K562 (cell line): ENCODE measurements around the gene RACGAP1. TPM values are rescaled to one million over a fixed set of nuclear protein-coding genes. Genes with fewer than 3 reads are reported as not detected.

Experiments
- ADNP ChIP-seq: fragments of 200-800 bp; sonication (Bioruptor generic); IDR thresholded peaks from 2 replicates; pipeline ENCODE4 v1.6.1; 2016; ENCODE audit warnings: missing genetic modification characterization, missing compliant biosample characterization
- CC2D1A ChIP-seq: fragments of 450-650 bp; IDR thresholded peaks from 2 replicates; pipeline ENCODE4 v1.6.1; 2017; ENCODE audit warnings: mild to moderate bottlenecking
- EGR1 ChIP-seq: fragments of 450-650 bp; conservative IDR thresholded peaks from 2 replicates; pipeline ENCODE4 v1.6.1; 2017; ENCODE audit warnings: mild to moderate bottlenecking
- GATAD2B ChIP-seq: fragments of 450-650 bp; IDR thresholded peaks from 2 replicates; pipeline ENCODE4 v1.6.1; 2017; ENCODE audit warnings: mild to moderate bottlenecking, borderline replicate concordance
- GMEB1 ChIP-seq: fragments of 250-450 bp; sonication (Bioruptor Pico); IDR thresholded peaks from 2 replicates; pipeline ENCODE4 v1.4.0; 2020; ENCODE audit warnings: mild to moderate bottlenecking
- GTF2F1 ChIP-seq: IDR thresholded peaks from 2 replicates; pipeline ENCODE4 v1.6.1; 2011; ENCODE audit warnings: low read depth, low read length, improper control_type of control experiment
- MLLT1 ChIP-seq, 2 experiments: fragments of 450-650 bp; IDR thresholded peaks; 2 replicates each; pipeline ENCODE4 v1.6.1; 2016
- PML ChIP-seq: IDR thresholded peaks from 2 replicates; pipeline ENCODE4 v1.6.1; 2012; ENCODE audit warnings: low read length, inconsistent platforms
- POLR2AphosphoS5 ChIP-seq: IDR thresholded peaks from 2 replicates; pipeline ENCODE4 v1.6.1; 2011; ENCODE audit warnings: mild to moderate bottlenecking, low read depth, low read length, moderate library complexity; ENCODE audit not compliant: control insufficient read depth, insufficient read depth
- PYGO2 ChIP-seq: fragments of 450-650 bp; IDR thresholded peaks from 2 replicates; pipeline ENCODE4 v1.6.1; 2016; ENCODE audit warnings: mild to moderate bottlenecking, missing genetic modification characterization, moderate library complexity, missing compliant biosample characterization
- RFX1 ChIP-seq: fragments of 450-650 bp; IDR thresholded peaks from 2 replicates; pipeline ENCODE4 v1.6.1; 2016; ENCODE audit warnings: mild to moderate bottlenecking, moderate library complexity
- SMAD2 ChIP-seq: fragments of 150-350 bp; IDR thresholded peaks from 2 replicates; pipeline ENCODE4 v1.6.1; 2014; ENCODE audit warnings: low read depth, mild to moderate bottlenecking, low read length
- SMARCB1 ChIP-seq: IDR thresholded peaks from 2 replicates; pipeline ENCODE4 v1.6.1; 2011; ENCODE audit warnings: improper control_type of control experiment, low read depth; ENCODE audit not compliant: insufficient read length
- SREBF2 ChIP-seq: sonication (generic); formaldehyde crosslinking; IDR thresholded peaks from 2 replicates; pipeline ENCODE4 v1.4.0; 2020; ENCODE audit warnings: mild to moderate bottlenecking, missing genetic modification reagents
- TCF15 ChIP-seq: fragments of 250-450 bp; sonication (Bioruptor Pico); IDR thresholded peaks from 2 replicates; pipeline ENCODE4 v1.8.0; 2022; ENCODE audit warnings: moderate library complexity, mild to moderate bottlenecking, inconsistent platforms
- TEAD2 ChIP-seq: fragments of 450-650 bp; IDR thresholded peaks from 2 replicates; pipeline ENCODE4 v1.6.1; 2016; ENCODE audit warnings: missing genetic modification characterization, control low read depth, missing compliant biosample characterization
- THAP7 ChIP-seq: fragments of 250-450 bp; sonication (Bioruptor Pico); IDR thresholded peaks from 2 replicates; pipeline ENCODE4 v1.5.0; 2021
- XRCC4 ChIP-seq: IDR thresholded peaks from one replicate; pipeline ENCODE4 v1.6.1; 2011; ENCODE audit not compliant: insufficient read depth, insufficient read length; ENCODE audit errors: extremely low read depth
- ZBTB11 ChIP-seq, 3 experiments: fragments of 200-800 bp in 1 of 3; fragments of 250-450 bp in 1 of 3; fragments of 450-650 bp in 1 of 3; sonication (Bioruptor Pico) in 1 of 3; sonication (Bioruptor generic) in 1 of 3; formaldehyde crosslinking in 1 of 3; IDR thresholded peaks; 2 replicates each; pipeline versions ENCODE4 v1.6.1 to v1.8.0; 2016 to 2022; ENCODE audit warnings: mild to moderate bottlenecking in 2 of 3, missing genetic modification characterization in 2 of 3, missing compliant biosample characterization in 1 of 3, moderate library complexity in 1 of 3
- ZBTB8A ChIP-seq: fragments of 450-650 bp; IDR thresholded peaks from 2 replicates; pipeline ENCODE4 v1.6.1; 2018; ENCODE audit warnings: mild to moderate bottlenecking, moderate library complexity; ENCODE audit not compliant: partially characterized antibody
- ZNF830 ChIP-seq: fragments of 250-450 bp; sonication (Bioruptor Pico); IDR thresholded peaks from 2 replicates; pipeline ENCODE4 v1.5.0; 2021; ENCODE audit warnings: mild to moderate bottlenecking
- polyA plus RNA-seq, 8 experiments: library from polyadenylated mRNA; depleted of rRNA in 4 of 8; stranded (reverse) in 5 of 8; unstranded in 3 of 8; fragments of >200 nt; fragmentation: Nextera tagmentation in 2 of 8; fragmentation: Illumina TruSeq in 1 of 8; extraction: Ambion mirVana in 2 of 8; extraction: Trizol in 1 of 8; gene quantifications; 2 replicates each; pipeline versions ENCODE4 v1.2.1 to v1.2.3, GENCODE V29; 2011 to 2014; ENCODE audit warnings: inconsistent platforms in 1 of 8, missing spikeins in 1 of 8
- total RNA-seq, 7 experiments: library from RNA; depleted of rRNA in 6 of 7; stranded (reverse); fragments of >200 nt in 6 of 7; fragmentation: Illumina TruSeq in 2 of 7; extraction: Trizol in 2 of 7; gene quantifications; 2 replicates each; pipeline versions ENCODE4 v1.2.1 to v1.2.3, GENCODE V29; 2011 to 2021; ENCODE audit warnings: low replicate concordance in 1 of 7

Gene RACGAP1
- total and polyA plus RNA-seq, 9 of the 15 experiments (the other 6 are each of a cell fraction or from before 2014, with no cell fraction given), result 56.4 to 92.9 (median 71.8) TPM

- TF ChIP-seq SREBF2 (CRISPR knock-in tag), result no peak
- TF ChIP-seq PML, result no peak
- no peak for TF ChIP-seq PYGO2 (tag)
- TF ChIP-seq SMAD2, result no peak
- peak; percentile 39; the same call in 1 of the 2 replicates for TF ChIP-seq EGR1
- peak; percentile 91 for TF ChIP-seq CC2D1A
- TF ChIP-seq MLLT1 (IDR thresholded peaks at IDR 0.05), result no peak
- TF ChIP-seq THAP7 (CRISPR knock-in tag), result no peak
- no peak for TF ChIP-seq RFX1
- no peak for TF ChIP-seq GATAD2B
- no peak for TF ChIP-seq SMARCB1
- no peak for TF ChIP-seq ADNP (tag)
- no peak for TF ChIP-seq ZNF830 (CRISPR knock-in tag)
- no peak for TF ChIP-seq GTF2F1
- TF ChIP-seq ZBTB11 (CRISPR knock-in tag; IDR thresholded peaks at IDR 0.05), result no peak
- TF ChIP-seq XRCC4, result no peak
- no peak for TF ChIP-seq ZBTB8A
- no peak for TF ChIP-seq POLR2AphosphoS5
- no peak for TF ChIP-seq TEAD2 (tag)
- no peak for TF ChIP-seq GMEB1 (CRISPR knock-in tag)
- no peak for TF ChIP-seq TCF15 (CRISPR knock-in tag)
Measured at GRCh38 chr12:50055831-50056638, 30.7 kb upstream of the RACGAP1 start (continued).
